ENCODE measurements around the gene SLC37A2. TPM values are rescaled to one million over a fixed set of nuclear protein-coding genes. Genes with fewer than 3 reads are reported as not detected.

SLC37A2 gene
- total and polyA plus RNA-seq, 2 of the 13 experiments (the other 11 are each of a cell fraction or from before 2014, with no cell fraction given): 4.6 to 7.1 TPM

DNA sequence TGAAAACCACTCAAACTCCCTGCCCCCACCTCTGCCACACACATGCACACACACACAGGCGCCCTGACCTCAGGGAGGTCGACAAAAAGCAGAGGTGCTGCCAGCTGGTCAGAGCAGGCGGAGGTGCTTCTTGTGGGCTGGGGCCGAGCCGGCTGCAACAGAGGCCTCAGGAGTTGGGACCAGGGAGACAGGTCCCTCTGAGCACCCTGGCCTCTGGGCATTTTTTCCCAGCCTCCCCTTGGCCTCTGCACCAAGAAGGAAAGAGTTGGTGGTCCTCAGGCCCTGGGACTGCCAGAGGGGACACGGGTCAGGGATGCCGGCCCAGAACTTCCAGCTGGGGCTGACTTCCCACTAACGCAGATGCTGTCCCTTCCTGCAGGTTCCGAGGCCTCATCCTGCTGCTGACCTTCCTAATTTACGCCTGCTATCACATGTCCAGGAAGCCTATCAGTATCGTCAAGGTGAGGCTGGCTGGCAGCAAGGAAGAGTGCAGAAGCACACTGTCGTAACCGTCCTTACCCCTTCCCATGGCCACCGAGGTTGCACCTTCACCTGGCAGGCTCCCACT, 13.4 kb downstream of the SLC37A2 start:
- intact Hi-C loops (cut with micrococcal nuclease; ENCODE audit: unreplicated experiment): no loop called here
- 61% methylated on average over 6 of the region's 14 CpGs for WGBS (ENCODE audit: low lambda C conversion rate)
- Histone ChIP-seq H3K9me3 (ENCODE audit: low read length) (no peaks in the 10 kb centered on the region), H3K27me3 (ENCODE audit: control insufficient read depth in 1 of 2, insufficient read depth in 2 of 2, low read length in 2 of 2) (peaks cover 0 to 4% of the 10 kb centered on the region in 2 experiments; a peak in 1 of 5 replicates), H4K20me1 (ENCODE audit: insufficient read depth, low read length) (no peaks in the 10 kb centered on the region), H3K79me2 (ENCODE audit: insufficient read depth, low read length) (no peaks in the 10 kb centered on the region), H3K36me3 (replicated peaks in 1 of 2; ENCODE audit: control insufficient read depth in 1 of 2, insufficient read depth in 2 of 2, low read length in 2 of 2) (no peaks in the 10 kb centered on the region), H3K4me2 (ENCODE audit: low read depth, low read length) (no peak overlapping the region), H3K27ac (ENCODE audit: extremely low read length, insufficient read depth, low read length) (no peak overlapping the region), H3K4me1 (ENCODE audit: insufficient read depth, low read length) (peaks cover 46% of the 10 kb centered on the region), H2AFZ (ENCODE audit: low read length) (no peak overlapping the region), H3K4me3 (replicated peaks in 1 of 3; ENCODE audit: insufficient read depth in 1 of 3, low read depth in 2 of 3, low read length in 3 of 3) (no peak overlapping the region), H3K9ac (ENCODE audit: insufficient read depth, low read depth, low read length) (no peak overlapping the region)
- BruUV-seq (replicated peaks): no TSS peak
- ATAC-seq (no peak), FAIRE-seq (no peak), DNase-seq (ENCODE audit: low spot score) (no peak)
- CTCF ChIA-PET (ENCODE audit: low intra/inter-chr PET ratio, low total read pairs): no interaction called here
- in situ Hi-C loops (cut with HindIII; ENCODE audit: extremely low pct_ligation_motif_present, low pct_unique_long_range_greater_than_20kb): no loop called here
- POLR2A ChIA-PET: interaction anchor here (1.6 kb wide), 1 partner anchor 123 kb away, joined by 3 read pairs; the partner anchor contains the start of gene CCDC15
- no peak for TF ChIP-seq NFATC3 (CRISPR knock-in tag; IDR thresholded peaks at IDR 0.05)
- no peak for TF ChIP-seq FOSL1 (CRISPR knock-in tag; IDR thresholded peaks at IDR 0.05; ENCODE audit: borderline replicate concordance)
- no peak for TF ChIP-seq IRX3 (CRISPR knock-in tag; IDR thresholded peaks at IDR 0.05; ENCODE audit: borderline replicate concordance, low read depth)
- TF ChIP-seq KDM5B (CRISPR knock-in tag; IDR thresholded peaks at IDR 0.05; ENCODE audit: borderline replicate concordance): no peak
- no peak for TF ChIP-seq MIER2 (CRISPR knock-in tag; IDR thresholded peaks at IDR 0.05)
- TF ChIP-seq SOX5 (CRISPR knock-in tag; IDR thresholded peaks at IDR 0.05; ENCODE audit: borderline replicate concordance): no peak
- no peak for TF ChIP-seq MIER3 (CRISPR knock-in tag; IDR thresholded peaks at IDR 0.05; ENCODE audit: borderline replicate concordance)
- TF ChIP-seq FOXM1 (CRISPR knock-in tag; IDR thresholded peaks at IDR 0.05): no peak
- TF ChIP-seq, protein P1, sequence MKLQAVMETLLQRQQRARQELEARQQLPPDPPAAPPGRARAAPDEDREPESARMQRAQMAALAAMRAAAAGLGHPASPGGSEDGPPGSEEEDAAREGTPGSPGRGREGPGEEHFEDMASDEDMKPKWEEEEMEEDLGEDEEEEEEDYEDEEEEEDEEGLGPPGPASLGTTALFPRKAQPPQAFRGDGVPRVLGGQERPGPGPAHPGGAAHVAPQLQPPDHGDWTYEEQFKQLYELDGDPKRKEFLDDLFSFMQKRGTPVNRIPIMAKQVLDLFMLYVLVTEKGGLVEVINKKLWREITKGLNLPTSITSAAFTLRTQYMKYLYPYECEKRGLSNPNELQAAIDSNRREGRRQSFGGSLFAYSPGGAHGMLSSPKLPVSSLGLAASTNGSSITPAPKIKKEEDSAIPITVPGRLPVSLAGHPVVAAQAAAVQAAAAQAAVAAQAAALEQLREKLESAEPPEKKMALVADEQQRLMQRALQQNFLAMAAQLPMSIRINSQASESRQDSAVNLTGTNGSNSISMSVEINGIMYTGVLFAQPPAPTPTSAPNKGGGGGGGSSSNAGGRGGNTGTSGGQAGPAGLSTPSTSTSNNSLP (IDR thresholded peaks at IDR 0.05; ENCODE audit: low read depth, low read length): no peak
- TF ChIP-seq ATM (IDR thresholded peaks at IDR 0.05; ENCODE audit: borderline replicate concordance): no peak
- TF ChIP-seq TAF15 (IDR thresholded peaks at IDR 0.05; ENCODE audit: low read depth, low read length, poor library complexity, severe bottlenecking): no peak
- TF ChIP-seq NCOA2 (CRISPR knock-in tag; IDR thresholded peaks at IDR 0.05): no peak
- no peak for TF ChIP-seq ZKSCAN1 (IDR thresholded peaks at IDR 0.05; ENCODE audit: low read length)
- no peak for TF ChIP-seq ZNF10 (CRISPR knock-in tag; IDR thresholded peaks at IDR 0.05; ENCODE audit: borderline replicate concordance, low read depth)
- TF ChIP-seq ZNF614 (CRISPR knock-in tag; IDR thresholded peaks at IDR 0.05; ENCODE audit: borderline replicate concordance): no peak
- no peak for TF ChIP-seq ZNF644 (CRISPR knock-in tag; IDR thresholded peaks at IDR 0.05; ENCODE audit: low read depth)
- no peak for TF ChIP-seq ZFP90 (CRISPR knock-in tag; IDR thresholded peaks at IDR 0.05; ENCODE audit: borderline replicate concordance)
- no peak for TF ChIP-seq ZNF589 (CRISPR knock-in tag; conservative IDR thresholded peaks at IDR 0.05)
